NT2/D1 (cell line): ENCODE measurements around the gene PPP1R18.
A peak's percentile ranks its signal among the peaks of the same experiment; 100 is the strongest.
"Not testable (repeated sequence)": the region's sequence is repeated elsewhere in the genome, so short reads cannot be mapped to it uniquely, and the experiment has no call there.

Experiments used
- DNase-seq: peaks from one replicate; pipeline ENCODE4 v3.0.0-alpha.2; 2011; ENCODE audit warnings: low read depth, low spot score
- H3K27me3 ChIP-seq: 2 replicates; pipeline ENCODE4 v1.6.0; 2011; ENCODE audit warnings: mild to moderate bottlenecking; ENCODE audit not compliant: insufficient read length, insufficient read depth
- H3K36me3 ChIP-seq: 2 replicates; pipeline ENCODE4 v1.6.1; 2011; ENCODE audit warnings: mild to moderate bottlenecking, low read length, mixed read lengths; ENCODE audit not compliant: insufficient read depth, insufficient read length
- H3K4me1 ChIP-seq: 2 replicates; pipeline ENCODE4 v1.5.1; 2011; ENCODE audit not compliant: insufficient read depth, insufficient read length
- H3K4me3 ChIP-seq: 2 replicates; pipeline ENCODE4 v1.5.1; 2011; ENCODE audit warnings: low read depth; ENCODE audit not compliant: insufficient read length
- H3K9ac ChIP-seq: 2 replicates; pipeline ENCODE4 v1.6.0; 2011; ENCODE audit warnings: low read depth; ENCODE audit not compliant: insufficient read length
- H3K9me3 ChIP-seq: 2 replicates; pipeline ENCODE4 v1.5.1; 2011; ENCODE audit warnings: mild to moderate bottlenecking, low read length; ENCODE audit not compliant: insufficient read depth
- SUZ12 ChIP-seq: IDR thresholded peaks from 2 replicates; pipeline ENCODE4 v1.6.1; 2011; ENCODE audit not compliant: insufficient read length, insufficient read depth; ENCODE audit errors: extremely low read depth
- YY1 ChIP-seq: IDR thresholded peaks from 2 replicates; pipeline ENCODE4 v1.6.1; 2011; ENCODE audit not compliant: insufficient read length, insufficient read depth
- ZNF274 ChIP-seq: IDR thresholded peaks from 2 replicates; pipeline ENCODE4 v1.6.1; 2011; ENCODE audit warnings: mild to moderate bottlenecking, low read depth, low read length

PPP1R18 gene

DNA sequence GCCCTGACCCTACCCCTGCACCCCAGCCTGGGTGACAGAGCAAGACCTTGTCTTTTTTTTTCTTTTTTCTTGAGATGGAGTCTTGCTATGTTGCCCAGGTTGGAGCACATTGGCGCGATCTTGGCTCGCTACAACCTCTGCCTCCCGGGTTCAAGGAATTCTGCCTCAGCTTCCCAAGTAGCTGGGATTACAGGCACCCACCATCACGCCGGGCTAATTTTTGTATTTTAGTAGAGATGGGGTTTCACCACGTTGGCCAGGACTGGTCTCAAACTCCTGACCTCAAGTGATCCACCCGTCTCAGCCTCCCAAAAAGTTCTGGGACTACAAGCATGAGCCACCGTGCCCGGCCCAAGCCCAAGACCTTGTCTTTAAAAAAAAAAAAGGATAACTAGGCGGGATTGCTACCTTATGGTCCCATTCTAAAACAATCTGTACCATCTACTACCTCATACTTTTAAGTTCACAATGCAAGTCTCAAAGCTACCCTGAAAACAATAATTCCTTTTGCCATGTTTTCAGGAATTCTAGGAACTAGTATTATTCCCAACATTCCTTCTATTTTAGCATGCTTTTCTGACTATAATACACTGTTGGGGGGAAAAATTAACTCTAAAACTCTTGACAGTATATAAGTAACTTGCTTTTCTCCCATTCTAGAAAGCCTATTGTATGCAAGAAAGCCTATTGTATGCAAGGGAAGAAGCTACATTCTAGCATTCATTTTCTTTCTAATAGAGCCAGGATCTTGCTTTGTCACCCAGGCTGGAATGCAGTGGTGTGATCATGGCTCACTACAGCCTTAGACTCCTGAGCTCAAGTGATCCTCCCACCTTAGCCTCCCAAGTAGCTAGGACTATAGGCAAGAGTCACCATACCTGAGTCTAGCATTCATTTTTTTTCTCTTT lies 40.3 kb upstream of the PPP1R18 start:
- DNase-seq, result no peak
- Histone ChIP-seq H3K9ac (no peak overlapping the region), H3K9me3 (no peaks in the 10 kb centered on the region), H3K4me1 (peaks cover 9% of the 10 kb centered on the region), H3K4me3 (no peak overlapping the region), H3K27me3 (no peaks in the 10 kb centered on the region), H3K36me3 (peaks cover 72% of the 10 kb centered on the region)
- TF ChIP-seq ZNF274, result no peak
- no peak for TF ChIP-seq YY1
- TF ChIP-seq SUZ12, result no peak

DNA sequence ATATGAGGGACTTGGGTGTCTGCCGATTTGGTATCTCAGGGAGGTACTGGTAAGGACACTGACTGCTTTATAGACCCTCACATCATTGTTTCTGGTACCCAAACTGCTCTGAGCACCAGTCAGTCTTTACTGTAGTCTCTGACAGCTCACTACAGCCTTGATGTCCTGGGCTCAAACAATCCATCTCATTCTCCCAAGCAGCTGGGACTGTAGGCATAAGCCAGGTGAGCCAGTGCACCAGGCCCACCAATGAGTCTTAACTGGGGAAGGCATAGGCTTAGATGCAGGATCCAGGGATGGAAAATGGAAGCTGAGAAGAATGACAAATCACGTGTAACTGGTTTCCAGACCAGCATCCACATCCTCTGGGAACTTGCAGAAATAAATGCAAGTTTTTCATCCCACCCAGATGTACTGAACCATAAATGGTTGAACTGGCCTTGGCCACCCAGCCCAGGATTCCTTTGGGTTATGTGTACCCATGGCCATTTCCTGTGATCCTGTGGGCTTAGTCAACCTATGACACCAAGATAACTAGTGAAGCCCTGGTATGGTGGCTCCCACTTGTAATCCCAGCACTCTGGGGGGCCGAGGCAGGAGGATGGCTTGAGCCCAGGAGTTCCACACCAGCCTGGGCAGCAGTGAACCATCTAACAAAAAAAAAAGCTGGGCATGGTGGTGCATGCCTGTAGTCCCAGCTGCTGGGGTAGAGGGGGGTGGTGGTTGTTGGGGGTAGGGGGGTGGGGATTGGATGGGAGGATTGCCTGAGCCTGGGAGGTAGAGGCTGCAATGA lies 39.5 kb upstream of the PPP1R18 start:
- no peak overlapping the region for H3K9ac ChIP-seq
- DNase-seq, result no peak
- H3K9me3 ChIP-seq, result no peaks in the 10 kb centered on the region
- peaks cover 9% of the 10 kb centered on the region for H3K4me1 ChIP-seq
- no peak for TF ChIP-seq YY1
- no peak for TF ChIP-seq SUZ12
- TF ChIP-seq ZNF274, result no peak
- no peaks in the 10 kb centered on the region for H3K27me3 ChIP-seq
- peaks cover 73% of the 10 kb centered on the region for H3K36me3 ChIP-seq
- no peak overlapping the region for H3K4me3 ChIP-seq

DNA sequence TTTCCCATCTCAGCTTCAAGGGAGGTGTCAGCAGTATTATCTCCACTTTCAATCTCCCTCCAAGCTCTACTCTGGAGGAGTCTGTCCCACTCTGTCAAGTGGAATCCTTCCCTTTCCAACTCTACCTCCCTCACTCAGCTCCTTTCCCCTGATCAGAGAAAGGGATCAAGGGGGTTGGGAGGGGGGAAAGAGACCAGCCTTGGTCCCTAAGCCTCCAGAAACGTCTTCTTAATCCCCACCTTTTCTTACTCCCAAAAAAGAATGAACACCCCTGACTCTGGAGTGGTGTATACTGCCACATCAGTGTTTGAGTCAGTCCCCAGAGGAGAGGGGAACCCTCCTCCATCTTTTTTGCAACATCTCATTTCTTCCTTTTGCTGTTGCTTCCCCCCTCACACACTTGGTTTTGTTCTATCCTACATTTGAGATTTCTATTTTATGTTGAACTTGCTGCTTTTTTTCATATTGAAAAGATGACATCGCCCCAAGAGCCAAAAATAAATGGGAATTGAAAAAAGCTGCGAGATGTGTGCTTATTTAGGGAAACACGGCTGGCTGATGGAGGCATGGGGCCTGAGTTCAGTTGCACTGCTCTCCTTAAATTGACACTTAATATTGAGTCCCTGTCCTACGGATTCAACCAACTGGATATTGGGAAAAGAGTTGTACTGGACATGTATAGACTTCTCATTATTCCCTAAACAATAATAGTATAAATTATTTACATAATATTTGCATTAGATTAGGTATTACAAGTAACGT lies 38.6 kb upstream of the PPP1R18 start:
- H3K9ac ChIP-seq, result no peak overlapping the region
- peaks cover 5% of the 10 kb centered on the region for H3K4me1 ChIP-seq
- no peaks in the 10 kb centered on the region for H3K27me3 ChIP-seq
- H3K9me3 ChIP-seq, result no peaks in the 10 kb centered on the region
- no peak for TF ChIP-seq YY1
- no peak for TF ChIP-seq ZNF274
- no peak for TF ChIP-seq SUZ12
- H3K4me3 ChIP-seq, result no peak overlapping the region
- no peak for DNase-seq
- H3K36me3 ChIP-seq, result peaks cover 72% of the 10 kb centered on the region

DNA sequence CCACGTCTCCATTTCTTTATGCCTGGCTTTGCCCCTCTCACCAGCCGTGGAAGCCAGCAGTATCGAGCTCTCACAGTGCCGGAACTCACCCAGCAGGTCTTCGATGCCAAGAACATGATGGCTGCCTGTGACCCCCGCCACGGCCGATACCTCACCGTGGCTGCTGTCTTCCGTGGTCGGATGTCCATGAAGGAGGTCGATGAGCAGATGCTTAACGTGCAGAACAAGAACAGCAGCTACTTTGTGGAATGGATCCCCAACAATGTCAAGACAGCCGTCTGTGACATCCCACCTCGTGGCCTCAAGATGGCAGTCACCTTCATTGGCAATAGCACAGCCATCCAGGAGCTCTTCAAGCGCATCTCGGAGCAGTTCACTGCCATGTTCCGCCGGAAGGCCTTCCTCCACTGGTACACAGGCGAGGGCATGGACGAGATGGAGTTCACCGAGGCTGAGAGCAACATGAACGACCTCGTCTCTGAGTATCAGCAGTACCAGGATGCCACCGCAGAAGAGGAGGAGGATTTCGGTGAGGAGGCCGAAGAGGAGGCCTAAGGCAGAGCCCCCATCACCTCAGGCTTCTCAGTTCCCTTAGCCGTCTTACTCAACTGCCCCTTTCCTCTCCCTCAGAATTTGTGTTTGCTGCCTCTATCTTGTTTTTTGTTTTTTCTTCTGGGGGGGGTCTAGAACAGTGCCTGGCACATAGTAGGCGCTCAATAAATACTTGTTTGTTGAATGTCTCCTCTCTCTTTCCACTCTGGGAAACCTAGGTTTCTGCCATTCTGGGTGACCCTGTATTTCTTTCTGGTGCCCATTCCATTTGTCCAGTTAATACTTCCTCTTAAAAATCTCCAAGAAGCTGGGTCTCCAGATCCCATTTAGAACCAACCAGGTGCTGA lies 37.6 kb upstream of the PPP1R18 start:
- not testable (repeated sequence) for H3K27me3 ChIP-seq, H3K4me3 ChIP-seq, H3K4me1 ChIP-seq, H3K9me3 ChIP-seq, H3K9ac ChIP-seq, DNase-seq
- H3K36me3 ChIP-seq, result peaks cover 62% of the 10 kb centered on the region

DNA sequence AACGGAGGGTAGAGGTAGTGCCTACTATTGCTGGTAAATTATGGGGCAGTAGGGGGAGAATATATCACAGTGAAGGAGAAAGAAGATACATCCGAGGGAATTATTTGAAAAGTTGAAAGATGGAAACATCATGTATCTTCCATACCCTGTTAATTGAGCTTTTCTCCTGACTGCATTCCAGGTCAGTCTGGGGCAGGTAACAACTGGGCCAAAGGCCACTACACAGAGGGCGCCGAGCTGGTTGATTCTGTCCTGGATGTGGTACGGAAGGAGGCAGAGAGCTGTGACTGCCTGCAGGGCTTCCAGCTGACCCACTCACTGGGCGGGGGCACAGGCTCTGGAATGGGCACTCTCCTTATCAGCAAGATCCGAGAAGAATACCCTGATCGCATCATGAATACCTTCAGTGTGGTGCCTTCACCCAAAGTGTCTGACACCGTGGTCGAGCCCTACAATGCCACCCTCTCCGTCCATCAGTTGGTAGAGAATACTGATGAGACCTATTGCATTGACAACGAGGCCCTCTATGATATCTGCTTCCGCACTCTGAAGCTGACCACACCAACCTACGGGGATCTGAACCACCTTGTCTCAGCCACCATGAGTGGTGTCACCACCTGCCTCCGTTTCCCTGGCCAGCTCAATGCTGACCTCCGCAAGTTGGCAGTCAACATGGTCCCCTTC lies 36.9 kb upstream of the PPP1R18 start:
- not testable (repeated sequence) for DNase-seq, H3K9ac ChIP-seq, H3K9me3 ChIP-seq, H3K4me3 ChIP-seq, H3K27me3 ChIP-seq, H3K4me1 ChIP-seq
- H3K36me3 ChIP-seq, result peaks cover 59% of the 10 kb centered on the region

DNA sequence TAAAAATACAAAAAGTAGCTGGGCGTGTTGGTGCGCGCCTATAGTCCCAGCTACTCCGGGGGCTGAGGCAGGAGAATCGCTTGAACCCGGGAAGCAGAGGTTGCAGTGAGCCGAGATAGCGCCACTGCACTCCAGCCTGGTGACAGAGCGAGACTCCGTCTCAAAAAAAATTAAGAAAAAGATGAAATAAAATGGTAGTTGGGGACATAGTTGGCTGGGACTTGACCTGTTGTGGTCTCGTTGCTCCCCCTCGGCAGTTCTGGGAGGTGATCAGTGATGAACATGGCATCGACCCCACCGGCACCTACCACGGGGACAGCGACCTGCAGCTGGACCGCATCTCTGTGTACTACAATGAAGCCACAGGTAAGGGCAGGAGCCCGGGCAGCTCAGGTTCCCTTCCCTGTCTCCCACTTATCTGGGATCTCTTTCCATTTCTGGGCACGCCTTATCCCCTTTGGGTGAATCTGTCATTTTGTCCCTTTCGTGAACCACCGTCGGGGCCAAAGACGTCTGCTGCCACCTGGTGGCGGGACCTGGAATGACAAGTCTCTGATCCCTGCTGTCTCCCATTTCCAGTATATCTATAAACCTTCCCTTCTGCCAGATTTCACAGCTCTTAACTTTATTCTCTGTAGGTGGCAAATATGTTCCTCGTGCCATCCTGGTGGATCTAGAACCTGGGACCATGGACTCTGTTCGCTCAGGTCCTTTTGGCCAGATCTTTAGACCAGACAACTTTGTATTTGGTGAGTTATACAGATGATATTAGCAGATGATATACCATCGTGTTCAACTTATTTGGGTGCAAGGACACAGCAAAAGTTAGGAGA lies 36.1 kb upstream of the PPP1R18 start:
- Histone ChIP-seq H3K9ac (peak overlapping the region; percentile 92), H3K9me3 (no peaks in the 10 kb centered on the region), H3K27me3 (no peaks in the 10 kb centered on the region), H3K36me3 (peaks cover 51% of the 10 kb centered on the region), H3K4me1 (peaks cover 3% of the 10 kb centered on the region), H3K4me3 (peak overlapping the region; percentile 92)
- DNase-seq, result no peak
- no peak for TF ChIP-seq SUZ12
- TF ChIP-seq YY1, result no peak
- TF ChIP-seq ZNF274, result no peak

DNA sequence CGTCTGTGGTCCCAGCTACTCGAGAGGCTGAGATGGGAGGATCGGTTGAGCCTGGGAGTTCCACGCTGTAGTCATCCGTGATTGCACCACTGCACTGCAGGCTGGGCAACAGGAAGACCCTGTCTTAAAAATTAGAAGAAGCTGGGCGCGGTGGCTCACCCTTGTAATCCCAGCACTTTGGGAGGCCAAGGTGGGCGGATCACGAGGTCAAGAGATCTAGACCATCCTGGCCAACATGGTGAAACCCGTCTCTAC lies 35.5 kb upstream of the PPP1R18 start:
- H3K9me3 ChIP-seq, H3K27me3 ChIP-seq, DNase-seq, H3K4me1 ChIP-seq: not testable (repeated sequence)
- Histone ChIP-seq H3K4me3 (peak overlapping the region; percentile 92), H3K36me3 (peaks cover 48% of the 10 kb centered on the region), H3K9ac (peak overlapping the region; percentile 92)
